ENCODE measurements around the gene ARF4.

GRCh38 chr3:57592306-57592705, 4.8 kb downstream of the ARF4 start:
- TF ChIP-seq CTCF (IDR thresholded peaks at IDR 0.05 in 8 of 11, conservative IDR thresholded peaks at IDR 0.05 in 3 of 11) (no peak), POLR2A (IDR thresholded peaks at IDR 0.05) (no peak)

Data from spleen (tissue), 7 donors.